HFFc6 (cell line): ENCODE data around the gene ARTN. TPM values are rescaled to one million over a fixed set of nuclear protein-coding genes. Genes with fewer than 3 reads are reported as not detected.

Experiments used
- DNase-seq: peaks from one replicate; pipeline ENCODE4 v3.0.0-alpha.2; 2018
- H3K27ac Mint-ChIP-seq: 2 replicates; pipeline ENCODE4 v1.8.0; 2020; ENCODE audit warnings: mild to moderate bottlenecking, mixed read lengths
- H3K27me3 Mint-ChIP-seq: 2 replicates; pipeline ENCODE4 v1.8.0; 2021; ENCODE audit warnings: mild to moderate bottlenecking, moderate library complexity, mixed read lengths; ENCODE audit not compliant: insufficient read depth
- H3K36me3 Mint-ChIP-seq: 2 replicates; pipeline ENCODE4 v1.8.0; 2021; ENCODE audit warnings: low read depth, mixed read lengths
- H3K4me1 Mint-ChIP-seq: 2 replicates; pipeline ENCODE4 v1.8.0; 2020; ENCODE audit warnings: low read depth, mixed read lengths
- H3K4me3 Mint-ChIP-seq: 2 replicates; pipeline ENCODE4 v1.8.0; 2020; ENCODE audit warnings: mild to moderate bottlenecking, moderate library complexity, mixed read lengths
- H3K9me3 Mint-ChIP-seq: 2 replicates; pipeline ENCODE4 v1.8.0; 2020; ENCODE audit warnings: mild to moderate bottlenecking, mixed read lengths
- CTCF ChIP-seq: fragments of 200-600 bp; sonication (generic); IDR thresholded peaks from 2 replicates; pipeline ENCODE4 v1.5.0; 2021; ENCODE audit warnings: antibody characterized with exemption, mild to moderate bottlenecking
- total RNA-seq, 6 experiments: library from RNA; stranded (reverse); fragmentation: NEBNext Ultra II Directional; extraction: Animal tissue kit (Norgen Biotek cat#: 25700); gene quantifications; 2 replicates in 1 of 6; 3 replicates in 5 of 6; pipeline ENCODE4 v1.2.3, GENCODE V29; 2021

ARTN gene
- total RNA-seq, 6 experiments from 2014 or later = 0.14 to 0.61 (median 0.37) TPM

GRCh38 chr1:43898981-43899380, 34.6 kb upstream of the ARTN start:
- no peak overlapping the region for H3K4me3 Mint-ChIP-seq
- no peak overlapping the region for H3K27ac Mint-ChIP-seq
- no peaks in the 10 kb centered on the region for H3K9me3 Mint-ChIP-seq

GRCh38 chr1:43900386-43900785, 33.2 kb upstream of the ARTN start:
- Mint-ChIP-seq H3K27me3 (no peaks in the 10 kb centered on the region; the same call in 1 of the 2 replicates), H3K36me3 (peaks cover 17% of the 10 kb centered on the region; the same call in 1 of the 2 replicates), H3K27ac (no peak overlapping the region), H3K9me3 (no peaks in the 10 kb centered on the region), H3K4me1 (no peaks in the 10 kb centered on the region), H3K4me3 (no peak overlapping the region)
- no peak for TF ChIP-seq CTCF
- no peak for DNase-seq

More at GRCh38 chr1:43898981-43899380, 34.6 kb upstream of the ARTN start:
- Mint-ChIP-seq H3K4me1 (no peaks in the 10 kb centered on the region; the same call in 1 of the 2 replicates), H3K27me3 (no peaks in the 10 kb centered on the region; the same call in 1 of the 2 replicates), H3K36me3 (peaks cover 25% of the 10 kb centered on the region)
- TF ChIP-seq CTCF = no peak
- no peak for DNase-seq

- TF ChIP-seq CTCF = no peak
- Mint-ChIP-seq H3K4me3 (no peak overlapping the region), H3K27me3 (no peaks in the 10 kb centered on the region; the same call in 1 of the 2 replicates), H3K27ac (no peak overlapping the region), H3K9me3 (no peaks in the 10 kb centered on the region), H3K4me1 (no peaks in the 10 kb centered on the region), H3K36me3 (peaks cover 17% of the 10 kb centered on the region; the same call in 1 of the 2 replicates)
- no peak for DNase-seq
Measured at GRCh38 chr1:43901196-43901961, 32.2 kb upstream of the ARTN start.

GRCh38 chr1:43902058-43902831, 31.4 kb upstream of the ARTN start:
- H3K27ac Mint-ChIP-seq = no peak overlapping the region
- H3K36me3 Mint-ChIP-seq = peaks cover 15% of the 10 kb centered on the region; the same call in 1 of the 2 replicates
- no peak for DNase-seq
- no peak overlapping the region for H3K4me3 Mint-ChIP-seq
- no peaks in the 10 kb centered on the region; the same call in 1 of the 2 replicates for H3K27me3 Mint-ChIP-seq
- TF ChIP-seq CTCF = no peak
- no peaks in the 10 kb centered on the region for H3K4me1 Mint-ChIP-seq
- no peaks in the 10 kb centered on the region for H3K9me3 Mint-ChIP-seq

GRCh38 chr1:43904660-43905551, 28.7 kb upstream of the ARTN start:
- Mint-ChIP-seq H3K9me3 (no peaks in the 10 kb centered on the region), H3K27ac (no peak overlapping the region), H3K4me1 (no peaks in the 10 kb centered on the region), H3K4me3 (no peak overlapping the region), H3K36me3 (peaks cover 5% of the 10 kb centered on the region; the same call in 1 of the 2 replicates), H3K27me3 (no peaks in the 10 kb centered on the region; the same call in 1 of the 2 replicates)
- TF ChIP-seq CTCF = no peak
- no peak for DNase-seq
